OCI-LY1 (cell line): ENCODE results near the gene ABCB4.

Experiments
- H2AFZ ChIP-seq: fragments of 200-600 bp; sonication (generic), shearing (Covaris generic); 2 replicates; pipeline ENCODE4 v1.6.0; 2014; ENCODE audit warnings: antibody characterized with exemption, mild to moderate bottlenecking, low read length
- H3F3A ChIP-seq: fragments of 200-600 bp; sonication (generic), shearing (Covaris generic); 2 replicates; pipeline ENCODE4 v1.6.0; 2014; ENCODE audit warnings: mild to moderate bottlenecking, antibody characterized with exemption, low read length, moderate library complexity; ENCODE audit not compliant: insufficient read depth
- H3K27ac ChIP-seq: fragments of 200-600 bp; sonication (generic); 2 replicates; pipeline ENCODE4 v1.5.1; 2014; ENCODE audit warnings: low read length, mixed run types, mild to moderate bottlenecking, low read depth; ENCODE audit not compliant: poor library complexity, severe bottlenecking
- H3K27me3 ChIP-seq: fragments of 200-600 bp; sonication (generic); 2 replicates; pipeline ENCODE4 v1.6.0; 2014; ENCODE audit warnings: antibody characterized with exemption, mild to moderate bottlenecking, low read length, moderate library complexity; ENCODE audit not compliant: insufficient read depth
- H3K36me3 ChIP-seq: fragments of 200-600 bp; sonication (generic); 2 replicates; pipeline ENCODE4 v1.6.1; 2014; ENCODE audit warnings: mild to moderate bottlenecking, antibody characterized with exemption, low read length, moderate library complexity, mixed read lengths; ENCODE audit not compliant: insufficient read depth
- H3K4me1 ChIP-seq: fragments of 200-600 bp; sonication (generic); 2 replicates; pipeline ENCODE4 v1.5.1; 2014; ENCODE audit warnings: mild to moderate bottlenecking, low read length, moderate library complexity; ENCODE audit not compliant: insufficient read depth, severe bottlenecking
- H3K4me2 ChIP-seq: fragments of 200-600 bp; sonication (generic), shearing (Covaris generic); 2 replicates; pipeline ENCODE4 v1.6.1; 2014; ENCODE audit warnings: low read length
- H3K4me3 ChIP-seq: fragments of 200-600 bp; sonication (generic); 2 replicates; pipeline ENCODE4 v1.5.1; 2014; ENCODE audit warnings: low read length, low read depth, mild to moderate bottlenecking, mixed read lengths; ENCODE audit not compliant: poor library complexity, severe bottlenecking
- H3K79me2 ChIP-seq: fragments of 200-600 bp; shearing (Covaris generic); 2 replicates; pipeline ENCODE4 v1.6.1; 2016; ENCODE audit warnings: mixed run types, low read length, mixed read lengths; ENCODE audit not compliant: insufficient read depth
- H3K9ac ChIP-seq: fragments of 200-600 bp; sonication (generic), shearing (Covaris generic); 2 replicates; pipeline ENCODE4 v1.6.1; 2014; ENCODE audit warnings: mild to moderate bottlenecking, low read length, mixed read lengths
- H3K9me2 ChIP-seq: fragments of 200-600 bp; sonication (generic), shearing (Covaris generic); 2 replicates; pipeline ENCODE4 v1.6.1; 2014; ENCODE audit warnings: low read depth, mild to moderate bottlenecking, low read length, mixed read lengths
- H3K9me3 ChIP-seq: fragments of 200-600 bp; shearing (Covaris generic); 2 replicates; pipeline ENCODE4 v1.6.1; 2014; ENCODE audit warnings: low read length, mixed read lengths
- H4K20me1 ChIP-seq: fragments of 200-600 bp; sonication (generic), shearing (Covaris generic); 2 replicates; pipeline ENCODE4 v1.6.0; 2016; ENCODE audit warnings: mild to moderate bottlenecking, low read length; ENCODE audit not compliant: insufficient read depth
- CTCF ChIP-seq: fragments of 200-600 bp; sonication (generic), shearing (Covaris generic); IDR thresholded peaks from 2 replicates; pipeline ENCODE4 v1.5.1; 2017; ENCODE audit warnings: mild to moderate bottlenecking, antibody characterized with exemption, low read length, moderate library complexity, mixed read lengths
- EZH2 ChIP-seq: fragments of 200-600 bp; sonication (generic), shearing (Covaris generic); IDR thresholded peaks from 2 replicates; pipeline ENCODE4 v1.8.0; 2017; ENCODE audit warnings: borderline replicate concordance, mixed run types, mild to moderate bottlenecking, antibody characterized with exemption, low read length, moderate library complexity, mixed read lengths

The ABCB4 gene

GRCh38 chr7:87413029-87413428, 62.5 kb downstream of the ABCB4 start:
- Histone ChIP-seq H3K9me2 (no peaks in the 10 kb centered on the region), H3K9ac (no peak overlapping the region), H3K27ac (no peak overlapping the region), H3K79me2 (no peaks in the 10 kb centered on the region), H3K36me3 (no peaks in the 10 kb centered on the region), H2AFZ (no peak overlapping the region), H3K9me3 (no peaks in the 10 kb centered on the region), H3K4me1 (no peaks in the 10 kb centered on the region), H3K4me3 (no peak overlapping the region), H3K27me3 (no peaks in the 10 kb centered on the region), H4K20me1 (no peaks in the 10 kb centered on the region), H3K4me2 (no peak overlapping the region), H3F3A (no peaks in the 10 kb centered on the region)
- TF ChIP-seq CTCF (no peak), EZH2 (no peak)

GRCh38 chr7:87411186-87411585, 64.3 kb downstream of the ABCB4 start:
- Histone ChIP-seq H3K9me3 (no peaks in the 10 kb centered on the region), H3K9ac (no peak overlapping the region), H2AFZ (no peak overlapping the region), H3K4me1 (no peaks in the 10 kb centered on the region), H3K4me2 (no peak overlapping the region), H3K27ac (no peak overlapping the region), H3K4me3 (no peak overlapping the region), H4K20me1 (no peaks in the 10 kb centered on the region), H3F3A (no peaks in the 10 kb centered on the region), H3K79me2 (no peaks in the 10 kb centered on the region), H3K36me3 (peaks cover 6% of the 10 kb centered on the region; the same call in 1 of the 2 replicates), H3K9me2 (no peaks in the 10 kb centered on the region), H3K27me3 (no peaks in the 10 kb centered on the region)
- no peak for TF ChIP-seq CTCF
- no peak for TF ChIP-seq EZH2

DNA sequence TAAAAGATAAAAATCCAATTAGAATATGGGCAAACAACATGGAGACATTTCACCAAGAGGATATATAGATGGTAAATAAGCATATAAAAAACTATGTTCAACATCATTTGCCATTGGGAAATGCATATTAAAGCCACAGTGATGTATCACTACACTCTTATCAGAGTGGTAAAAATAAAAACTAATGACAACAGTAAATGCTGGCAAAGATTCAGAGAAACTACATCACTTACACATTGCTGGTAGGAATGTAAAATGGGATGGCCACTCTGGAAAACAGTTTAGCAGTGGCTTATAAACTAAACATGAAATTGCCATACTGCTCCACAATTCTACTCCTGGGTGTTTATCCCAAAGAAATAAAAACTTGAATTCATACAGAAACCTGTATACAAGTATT, 70.8 kb downstream of the ABCB4 start:
- no peak overlapping the region for H3K9ac ChIP-seq
- H4K20me1 ChIP-seq: no peaks in the 10 kb centered on the region
- TF ChIP-seq EZH2 (no peak), CTCF (no peak)
- H3K79me2 ChIP-seq: no peaks in the 10 kb centered on the region
- H3K9me2 ChIP-seq: no peaks in the 10 kb centered on the region
- no peak overlapping the region for H2AFZ ChIP-seq
- H3F3A ChIP-seq: no peaks in the 10 kb centered on the region
- H3K4me3 ChIP-seq: no peak overlapping the region
- H3K36me3 ChIP-seq: peaks cover 37% of the 10 kb centered on the region
- no peaks in the 10 kb centered on the region for H3K9me3 ChIP-seq
- H3K27ac ChIP-seq: no peak overlapping the region
- H3K4me1 ChIP-seq: no peaks in the 10 kb centered on the region
- H3K27me3 ChIP-seq: no peaks in the 10 kb centered on the region
- no peak overlapping the region for H3K4me2 ChIP-seq
